ENCODE results near the gene ZNF587.

DNA sequence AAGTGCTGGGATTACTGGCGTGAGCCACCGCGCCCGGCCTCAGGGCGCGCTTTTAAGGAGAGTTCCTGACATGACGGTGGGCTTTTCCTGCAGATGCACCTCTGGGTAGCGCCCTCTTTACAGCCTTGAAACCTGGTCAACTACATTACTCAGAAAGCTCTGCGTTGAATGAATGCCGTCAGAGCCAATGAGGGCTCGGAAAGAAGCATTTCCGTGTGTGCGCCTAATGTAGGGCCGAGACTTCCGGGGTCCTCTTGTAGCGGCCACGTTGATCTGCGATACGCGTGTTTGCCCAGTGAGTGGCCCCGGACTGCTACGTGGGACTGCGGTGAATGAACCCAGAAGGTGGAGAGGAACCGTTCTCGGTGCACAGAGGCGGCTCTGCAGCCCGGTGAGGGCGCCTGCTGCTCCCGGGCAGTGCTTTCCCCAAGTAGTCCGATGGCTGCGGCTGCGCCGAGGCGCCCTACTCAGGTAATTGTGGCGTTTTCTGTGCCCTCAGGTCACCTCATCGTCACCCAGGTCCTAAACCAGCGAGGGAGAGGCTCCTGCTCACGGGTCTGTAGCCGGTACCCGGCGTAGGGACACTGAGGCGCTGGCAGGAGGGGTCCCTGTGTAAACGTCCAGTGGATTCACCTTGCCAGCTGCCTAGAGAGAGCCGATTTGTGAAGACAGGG lies 30.0 kb upstream of the ZNF587 start:
- TF ChIP-seq RAD21 (IDR thresholded peaks at IDR 0.05; ENCODE audit: low read depth) (no peak; the same call in 1 of the 2 replicates), TEAD4 (IDR thresholded peaks at IDR 0.05) (peak; percentile 27; the same call in 1 of the 2 replicates), TAF1 (IDR thresholded peaks at IDR 0.05; ENCODE audit: low read depth) (peak; percentile 58; the same call in 1 of the 2 replicates), TCF12 (IDR thresholded peaks at IDR 0.05; ENCODE audit: low read depth) (no peak), EP300 (IDR thresholded peaks at IDR 0.05; ENCODE audit: borderline replicate concordance) (no peak), CEBPB (IDR thresholded peaks at IDR 0.05) (no peak), ZBTB7A (IDR thresholded peaks at IDR 0.05; ENCODE audit: low read depth) (no peak)
- TF ChIP-seq, protein P1, sequence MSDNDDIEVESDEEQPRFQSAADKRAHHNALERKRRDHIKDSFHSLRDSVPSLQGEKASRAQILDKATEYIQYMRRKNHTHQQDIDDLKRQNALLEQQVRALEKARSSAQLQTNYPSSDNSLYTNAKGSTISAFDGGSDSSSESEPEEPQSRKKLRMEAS (IDR thresholded peaks at IDR 0.05), result peak; percentile 92
